ENCODE data around the gene SEMG2. TPM values are rescaled to one million over a fixed set of nuclear protein-coding genes. Genes with fewer than 3 reads are reported as not detected.
A peak's percentile ranks its signal among the peaks of the same experiment; 100 is the strongest.

Gene SEMG2
- polyA plus RNA-seq, 3 donors, result not detected

- no peaks in the 10 kb centered on the region for H4K20me1 ChIP-seq (ENCODE audit: insufficient read depth, low read length)
- peaks cover 0 to 9% (median 2%) of the 10 kb centered on the region in 3 donors for H3K27me3 Mint-ChIP-seq (ENCODE audit: low read depth in 3 of 3)
Measured at GRCh38 chr20:45258259-45258658, 37.1 kb downstream of the SEMG2 start.

GRCh38 chr20:45258664-45259063 lies 37.5 kb downstream of the SEMG2 start:
- Histone ChIP-seq H3K4me3 (replicated peaks in 1 of 3; ENCODE audit: low read depth in 2 of 3, low read length in 3 of 3) (no peak overlapping the region), H3K27me3 (ENCODE audit: control insufficient read depth in 2 of 2, insufficient read depth in 2 of 2, low read length in 2 of 2) (no peaks in the 10 kb centered on the region), H3K36me3 (replicated peaks in 1 of 2; ENCODE audit: control insufficient read depth in 1 of 2, insufficient read depth in 2 of 2, low read length in 2 of 2) (no peaks in the 10 kb centered on the region), H3K4me2 (replicated peaks; ENCODE audit: extremely low read depth, low read length, poor library complexity, severe bottlenecking) (no peak overlapping the region), H3K9ac (ENCODE audit: insufficient read depth, low read length, poor library complexity, severe bottlenecking) (no peak overlapping the region), H3K4me1 (ENCODE audit: control insufficient read depth in 1 of 2, insufficient read depth in 2 of 2, low read length in 2 of 2) (peaks cover 24 to 29% of the 10 kb centered on the region in 2 donors), H3K9me3 (replicated peaks in 1 of 2; ENCODE audit: control insufficient read depth in 1 of 2, insufficient read depth in 1 of 2, low read length in 2 of 2) (no peaks in the 10 kb centered on the region), H3K27ac (ENCODE audit: low read depth in 1 of 2, low read length in 2 of 2) (no peak overlapping the region), H3K79me2 (ENCODE audit: insufficient read depth, low read length) (no peaks in the 10 kb centered on the region), H2AFZ (ENCODE audit: insufficient read depth, low read depth, low read length, poor library complexity, severe bottlenecking) (no peak overlapping the region), H4K20me1 (ENCODE audit: insufficient read depth, low read length) (no peaks in the 10 kb centered on the region)
- intact Hi-C loops (cut with micrococcal nuclease), result no loop called here
- Mint-ChIP-seq H3K27ac (no peak overlapping the region), H3K27me3 (ENCODE audit: low read depth in 3 of 3) (peaks cover 0 to 9% (median 2%) of the 10 kb centered on the region in 3 donors), H3K4me3 (no peak overlapping the region), H3K9me3 (no peaks in the 10 kb centered on the region), H3K36me3 (no peaks in the 10 kb centered on the region), H3K4me1 (peaks cover 27% of the 10 kb centered on the region)
- no peak for TF ChIP-seq CTCF (IDR thresholded peaks at IDR 0.05)
- DNase-seq, result no peak
- WGBS (ENCODE audit: insufficient coverage), result 71% methylated on average over 1 of the region's 2 CpGs

More at GRCh38 chr20:45258259-45258658, 37.1 kb downstream of the SEMG2 start:
- H3K36me3 ChIP-seq (replicated peaks in 1 of 2; ENCODE audit: control insufficient read depth in 1 of 2, insufficient read depth in 2 of 2, low read length in 2 of 2), result no peaks in the 10 kb centered on the region
- H2AFZ ChIP-seq (ENCODE audit: insufficient read depth, low read depth, low read length, poor library complexity, severe bottlenecking), result no peak overlapping the region
- H3K27ac Mint-ChIP-seq, result peak overlapping the region in 1 of 7 donors; percentile 29
- no peak overlapping the region for H3K4me3 ChIP-seq (replicated peaks in 1 of 3; ENCODE audit: low read depth in 2 of 3, low read length in 3 of 3)
- H3K4me2 ChIP-seq (replicated peaks; ENCODE audit: extremely low read depth, low read length, poor library complexity, severe bottlenecking), result no peak overlapping the region
- H3K9me3 Mint-ChIP-seq, result no peaks in the 10 kb centered on the region
- 88% methylated on average over 1 of the region's 3 CpGs for WGBS (ENCODE audit: insufficient coverage)
- no peak for DNase-seq
- no peaks in the 10 kb centered on the region for H3K36me3 Mint-ChIP-seq
- H3K4me1 ChIP-seq (ENCODE audit: control insufficient read depth in 1 of 2, insufficient read depth in 2 of 2, low read length in 2 of 2), result peaks cover 28 to 33% of the 10 kb centered on the region in 2 donors
- H3K27ac ChIP-seq (ENCODE audit: low read depth in 1 of 2, low read length in 2 of 2), result no peak overlapping the region
- no peak overlapping the region for H3K9ac ChIP-seq (ENCODE audit: insufficient read depth, low read length, poor library complexity, severe bottlenecking)
- H3K9me3 ChIP-seq (replicated peaks in 1 of 2; ENCODE audit: control insufficient read depth in 1 of 2, insufficient read depth in 1 of 2, low read length in 2 of 2), result no peaks in the 10 kb centered on the region
- peaks cover 31% of the 10 kb centered on the region for H3K4me1 Mint-ChIP-seq
- no peaks in the 10 kb centered on the region for H3K79me2 ChIP-seq (ENCODE audit: insufficient read depth, low read length)
- no peaks in the 10 kb centered on the region for H3K27me3 ChIP-seq (ENCODE audit: control insufficient read depth in 2 of 2, insufficient read depth in 2 of 2, low read length in 2 of 2)
- no peak overlapping the region for H3K4me3 Mint-ChIP-seq
- intact Hi-C loops (cut with micrococcal nuclease), result no loop called here
- TF ChIP-seq CTCF (IDR thresholded peaks at IDR 0.05), result no peak

Data from CD14-positive monocyte (primary cell).